Gastrocnemius medialis (tissue), 4 donors: ENCODE measurements around the gene BYSL.

Experiments used
- POLR2A ChIP-seq, 2 donors: fragments of 450-650 bp; IDR thresholded peaks; one replicate each; pipeline ENCODE4 v1.6.1; 2017; ENCODE audit warnings: antibody characterized with exemption in 2 of 2, mild to moderate bottlenecking in 2 of 2, moderate library complexity in 2 of 2
- TF ChIP-seq, protein P1 (sequence below), 5 experiments: fragments of 450-650 bp in 3 of 5; fragments of 200-600 bp in 2 of 5; sonication (generic) in 2 of 5; IDR thresholded peaks in 4 of 5; conservative IDR thresholded peaks in 1 of 5; 1 replicate in 4 of 5; 2 replicates in 1 of 5; pipeline ENCODE4 v1.5.1; 2016 to 2019; ENCODE audit warnings: antibody characterized with exemption in 5 of 5, mild to moderate bottlenecking in 3 of 5, moderate library complexity in 3 of 5

DNA sequence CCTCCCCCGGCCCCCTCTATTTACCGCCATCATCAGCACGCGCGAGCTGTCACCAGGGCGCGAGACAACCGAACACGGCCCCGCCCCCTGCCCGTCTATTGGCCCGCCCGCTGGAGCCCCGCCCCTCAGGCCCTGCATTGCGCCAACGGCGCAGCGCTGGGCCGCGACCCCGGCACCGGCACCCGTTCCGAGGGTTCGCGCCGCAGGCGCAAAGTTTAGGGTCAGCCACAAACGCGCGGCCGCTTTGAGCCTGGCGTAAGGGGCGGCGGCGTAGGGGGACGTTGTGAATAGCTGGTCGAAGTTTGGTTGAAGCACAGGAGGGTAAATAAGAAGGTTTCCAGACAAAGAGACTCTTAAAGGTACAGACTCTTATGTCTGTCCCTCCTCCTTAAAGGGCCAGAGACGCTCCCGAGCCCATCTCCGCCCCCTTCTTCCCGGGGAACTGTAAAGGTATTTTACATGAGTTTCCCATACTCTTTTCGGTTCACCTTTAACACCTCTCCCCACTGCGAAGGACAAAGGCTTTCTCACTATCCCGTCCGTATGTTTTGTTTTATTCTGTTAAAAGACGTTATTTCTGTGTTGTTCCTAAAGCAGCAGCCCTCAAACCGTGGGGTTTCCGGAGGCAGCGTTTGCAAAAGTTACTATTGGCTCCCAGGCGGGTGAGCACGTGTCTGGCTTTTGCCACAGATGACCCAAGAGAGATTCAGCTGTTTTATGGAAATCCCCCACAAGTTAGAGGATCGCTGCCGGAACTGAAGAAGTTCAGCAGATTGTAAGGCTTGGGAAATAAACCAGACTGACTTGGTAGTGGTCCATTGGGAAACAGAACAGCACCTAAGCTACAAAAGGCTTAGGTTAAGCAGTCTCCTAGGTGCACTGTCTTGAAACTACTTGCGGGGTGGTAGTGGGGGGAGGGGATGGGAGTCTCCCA is 25.7 kb upstream of the BYSL start, which contains the start of gene USP49:
- peak in 1 of 2 donors; percentile 41 for TF ChIP-seq POLR2A (IDR thresholded peaks at IDR 0.05)
- TF ChIP-seq, protein P1, sequence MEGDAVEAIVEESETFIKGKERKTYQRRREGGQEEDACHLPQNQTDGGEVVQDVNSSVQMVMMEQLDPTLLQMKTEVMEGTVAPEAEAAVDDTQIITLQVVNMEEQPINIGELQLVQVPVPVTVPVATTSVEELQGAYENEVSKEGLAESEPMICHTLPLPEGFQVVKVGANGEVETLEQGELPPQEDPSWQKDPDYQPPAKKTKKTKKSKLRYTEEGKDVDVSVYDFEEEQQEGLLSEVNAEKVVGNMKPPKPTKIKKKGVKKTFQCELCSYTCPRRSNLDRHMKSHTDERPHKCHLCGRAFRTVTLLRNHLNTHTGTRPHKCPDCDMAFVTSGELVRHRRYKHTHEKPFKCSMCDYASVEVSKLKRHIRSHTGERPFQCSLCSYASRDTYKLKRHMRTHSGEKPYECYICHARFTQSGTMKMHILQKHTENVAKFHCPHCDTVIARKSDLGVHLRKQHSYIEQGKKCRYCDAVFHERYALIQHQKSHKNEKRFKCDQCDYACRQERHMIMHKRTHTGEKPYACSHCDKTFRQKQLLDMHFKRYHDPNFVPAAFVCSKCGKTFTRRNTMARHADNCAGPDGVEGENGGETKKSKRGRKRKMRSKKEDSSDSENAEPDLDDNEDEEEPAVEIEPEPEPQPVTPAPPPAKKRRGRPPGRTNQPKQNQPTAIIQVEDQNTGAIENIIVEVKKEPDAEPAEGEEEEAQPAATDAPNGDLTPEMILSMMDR (IDR thresholded peaks at IDR 0.05 in 4 of 5, conservative IDR thresholded peaks at IDR 0.05 in 1 of 5) = no peak
